Natural killer cell (primary cell): ENCODE data around the gene CEACAM4. TPM values are rescaled to one million over a fixed set of nuclear protein-coding genes. Genes with fewer than 3 reads are reported as not detected.

ENCODE experiments used
- ATAC-seq, 3 donors: fragments of 150-1000 bp in 2 of 3; fragments of 200-7000 bp in 1 of 3; cut with Tn5 transposase; 1 replicate in 1 of 3; 2 replicates in 2 of 3; pipeline ENCODE4 v1.10.0; 2021; ENCODE audit warnings: mild to moderate bottlenecking in 2 of 3, moderate library complexity in 2 of 3
- DNase-seq, 2 donors: peaks; one replicate each; pipeline versions ENCODE4 v3.0.0 to v3.0.0-alpha.2; 2013 to 2021; ENCODE audit warnings: mixed read lengths in 1 of 2
- H3K27ac ChIP-seq: one replicate; pipeline ENCODE4 v1.5.1; 2013; ENCODE audit warnings: mild to moderate bottlenecking, low read length
- H3K27me3 ChIP-seq: one replicate; pipeline ENCODE4 v1.6.1; 2013; ENCODE audit warnings: low read length; ENCODE audit not compliant: control insufficient read depth, insufficient read depth
- H3K36me3 ChIP-seq: one replicate; pipeline ENCODE4 v1.6.1; 2013; ENCODE audit warnings: low read length; ENCODE audit not compliant: control insufficient read depth, insufficient read depth
- H3K4me1 ChIP-seq: one replicate; pipeline ENCODE4 v1.6.1; 2013; ENCODE audit warnings: low read length; ENCODE audit not compliant: control insufficient read depth, insufficient read depth
- H3K4me3 ChIP-seq: one replicate; pipeline ENCODE4 v1.5.1; 2013; ENCODE audit warnings: low read length
- H3K9me3 ChIP-seq: one replicate; pipeline ENCODE4 v1.6.1; 2013; ENCODE audit warnings: low read length; ENCODE audit not compliant: control insufficient read depth, insufficient read depth
- H3K27ac Mint-ChIP-seq, 2 donors: one replicate each; pipeline ENCODE4 v1.8.0; 2022; ENCODE audit warnings: mild to moderate bottlenecking in 2 of 2, mixed read lengths in 2 of 2, moderate library complexity in 1 of 2
- H3K27me3 Mint-ChIP-seq, 2 donors: one replicate each; pipeline ENCODE4 v1.8.0; 2022; ENCODE audit warnings: low read depth in 2 of 2, mixed read lengths in 2 of 2
- H3K36me3 Mint-ChIP-seq: one replicate; pipeline ENCODE4 v1.8.0; 2022; ENCODE audit warnings: mixed read lengths
- H3K4me1 Mint-ChIP-seq, 2 donors: one replicate each; pipeline ENCODE4 v1.8.0; 2022; ENCODE audit warnings: mixed read lengths in 2 of 2
- H3K4me3 Mint-ChIP-seq: one replicate; pipeline ENCODE4 v1.8.0; 2022; ENCODE audit warnings: mild to moderate bottlenecking, moderate library complexity, mixed read lengths
- H3K9me3 Mint-ChIP-seq, 2 donors: one replicate each; pipeline ENCODE4 v1.8.0; 2022; ENCODE audit warnings: mixed read lengths in 2 of 2
- WGBS: methylation state at CpG from one replicate; pipeline ENCODE4 v1.1.7; 2013; ENCODE audit warnings: missing lambda C conversion rate; ENCODE audit not compliant: insufficient coverage; 5-methylcytosine and 5-hydroxymethylcytosine counted together
- intact Hi-C: fragments of 100-400 bp; cut with micrococcal nuclease; formaldehyde crosslinking; loops from one replicate; pipeline ENCODE4 v1.14.2; 2022
- total RNA-seq, 4 donors: library from RNA; stranded (reverse); fragments of 120-200 nt in 1 of 4; gene quantifications; one replicate each; pipeline versions ENCODE4 v1.2.3 to v1.2.4, GENCODE V29; 2013 to 2022
- TF ChIP-seq, protein P1 (sequence below): fragments of 200-600 bp; IDR thresholded peaks from one replicate; pipeline ENCODE4 v1.8.0; 2022; ENCODE audit warnings: antibody characterized with exemption

CEACAM4 gene
- total RNA-seq, 3 donors from 2014 or later (not counting 1 experiment from before 2014, with no cell fraction given): 0.52 to 1.1 (median 0.78) TPM

DNA sequence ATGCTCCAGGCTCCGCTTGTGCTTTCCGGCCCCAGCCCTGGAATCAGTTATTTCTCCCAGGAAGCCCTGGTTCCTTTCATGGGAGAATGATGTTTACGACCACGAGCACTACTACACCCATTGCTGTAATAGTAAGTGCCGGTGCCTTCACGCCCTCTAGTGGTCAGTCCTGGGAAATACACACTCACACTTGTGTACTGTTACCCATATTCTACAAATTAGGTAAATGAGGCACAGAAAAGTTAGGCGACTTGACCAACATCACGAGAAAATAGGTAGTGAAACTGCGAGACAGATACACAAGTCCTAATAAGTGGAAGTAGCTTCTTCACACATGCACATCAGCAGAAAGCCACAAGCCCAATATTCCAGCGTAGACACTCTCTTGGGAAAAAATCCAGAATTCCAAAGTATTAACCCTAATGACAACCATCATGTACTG lies 29.3 kb downstream of the CEACAM4 start:
- H3K36me3 Mint-ChIP-seq: no peaks in the 10 kb centered on the region
- no peaks in the 10 kb centered on the region for H3K9me3 ChIP-seq
- peak overlapping the region in 1 of 2 donors; percentile 54 for H3K27ac Mint-ChIP-seq
- no peak overlapping the region for H3K4me3 ChIP-seq
- no peaks in the 10 kb centered on the region for H3K36me3 ChIP-seq
- peaks cover 11% of the 10 kb centered on the region for H3K27me3 ChIP-seq
- no peak overlapping the region for H3K27ac ChIP-seq
- peaks cover 3% of the 10 kb centered on the region for H3K4me1 ChIP-seq
- ATAC-seq (peak; percentile 87 to 91 (median 87)), DNase-seq (peak; percentile 54 to 88)
- peak overlapping the region; percentile 19 for H3K4me3 Mint-ChIP-seq
- intact Hi-C loops: loop anchor here (1.0 kb wide), 1 partner anchor 148 kb away; no protein-coding TSS in a partner anchor
- peaks cover 31% of the 10 kb centered on the region in 2 donors for H3K27me3 Mint-ChIP-seq
- TF ChIP-seq, protein P1, sequence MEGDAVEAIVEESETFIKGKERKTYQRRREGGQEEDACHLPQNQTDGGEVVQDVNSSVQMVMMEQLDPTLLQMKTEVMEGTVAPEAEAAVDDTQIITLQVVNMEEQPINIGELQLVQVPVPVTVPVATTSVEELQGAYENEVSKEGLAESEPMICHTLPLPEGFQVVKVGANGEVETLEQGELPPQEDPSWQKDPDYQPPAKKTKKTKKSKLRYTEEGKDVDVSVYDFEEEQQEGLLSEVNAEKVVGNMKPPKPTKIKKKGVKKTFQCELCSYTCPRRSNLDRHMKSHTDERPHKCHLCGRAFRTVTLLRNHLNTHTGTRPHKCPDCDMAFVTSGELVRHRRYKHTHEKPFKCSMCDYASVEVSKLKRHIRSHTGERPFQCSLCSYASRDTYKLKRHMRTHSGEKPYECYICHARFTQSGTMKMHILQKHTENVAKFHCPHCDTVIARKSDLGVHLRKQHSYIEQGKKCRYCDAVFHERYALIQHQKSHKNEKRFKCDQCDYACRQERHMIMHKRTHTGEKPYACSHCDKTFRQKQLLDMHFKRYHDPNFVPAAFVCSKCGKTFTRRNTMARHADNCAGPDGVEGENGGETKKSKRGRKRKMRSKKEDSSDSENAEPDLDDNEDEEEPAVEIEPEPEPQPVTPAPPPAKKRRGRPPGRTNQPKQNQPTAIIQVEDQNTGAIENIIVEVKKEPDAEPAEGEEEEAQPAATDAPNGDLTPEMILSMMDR: peak; percentile 91
- H3K4me1 Mint-ChIP-seq: peaks cover 6 to 12% of the 10 kb centered on the region in 2 donors
- no peaks in the 10 kb centered on the region for H3K9me3 Mint-ChIP-seq
- 9% methylated on average over 10 of the region's 10 CpGs for WGBS

DNA sequence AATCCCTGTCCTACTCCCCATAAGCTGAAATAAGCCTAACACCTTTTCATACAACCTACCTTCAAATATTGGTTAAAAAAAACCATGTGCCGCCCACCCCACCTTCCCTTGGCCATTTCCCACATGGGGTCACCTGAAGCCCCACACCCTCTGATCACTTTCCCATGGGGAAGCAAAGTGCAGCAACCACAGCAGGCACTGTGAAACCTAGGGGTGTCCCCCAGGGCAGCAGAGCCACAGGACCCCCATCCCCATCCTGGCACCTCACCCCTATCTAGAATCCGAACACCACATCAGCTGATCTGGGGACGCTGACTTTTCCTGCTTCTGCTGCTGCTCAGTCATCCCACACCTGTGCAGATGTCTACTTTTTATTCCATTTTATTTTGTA lies 31.0 kb downstream of the CEACAM4 start:
- Mint-ChIP-seq H3K36me3 (no peaks in the 10 kb centered on the region), H3K4me3 (no peak overlapping the region), H3K27ac (no peak overlapping the region), H3K9me3 (no peaks in the 10 kb centered on the region), H3K4me1 (peaks cover 6 to 12% of the 10 kb centered on the region in 2 donors), H3K27me3 (peaks cover 31 to 34% of the 10 kb centered on the region in 2 donors)
- Histone ChIP-seq H3K36me3 (no peaks in the 10 kb centered on the region), H3K27me3 (peaks cover 11% of the 10 kb centered on the region), H3K27ac (no peak overlapping the region), H3K4me1 (peaks cover 3% of the 10 kb centered on the region), H3K4me3 (no peak overlapping the region), H3K9me3 (no peaks in the 10 kb centered on the region)
- 59% methylated on average over 3 of the region's 3 CpGs for WGBS
- DNase-seq (no peak), ATAC-seq (no peak)
- TF ChIP-seq, protein P1: no peak
- intact Hi-C loops: no loop called here

- Histone ChIP-seq H3K36me3 (no peaks in the 10 kb centered on the region), H3K4me1 (peaks cover 5% of the 10 kb centered on the region), H3K27ac (no peak overlapping the region), H3K27me3 (peaks cover 11% of the 10 kb centered on the region), H3K9me3 (no peaks in the 10 kb centered on the region), H3K4me3 (no peak overlapping the region)
- intact Hi-C loops: no loop called here
- Mint-ChIP-seq H3K4me1 (peaks cover 6 to 16% of the 10 kb centered on the region in 2 donors), H3K9me3 (no peaks in the 10 kb centered on the region), H3K4me3 (no peak overlapping the region), H3K27me3 (peaks cover 30 to 31% of the 10 kb centered on the region in 2 donors), H3K27ac (no peak overlapping the region), H3K36me3 (no peaks in the 10 kb centered on the region)
- peak; percentile 90 to 91 (median 91) for ATAC-seq
- WGBS: 33% methylated on average over 3 of the region's 4 CpGs
- peak; percentile 48 to 89 for DNase-seq
- TF ChIP-seq, protein P1: peak; percentile 78
These were observed 31.5 kb downstream of the CEACAM4 start for GRCh38 chr19:41595258-41595889.
